RWPE2 (cell line): ENCODE results near the gene SBK3.

Experiments used
- ATAC-seq: fragments of 200-7000 bp; cut with Tn5 transposase; 3 replicates; pipeline ENCODE4 v1.9.1; 2021; ENCODE audit warnings: low read depth
- DNase-seq: peaks from one replicate; pipeline ENCODE4 v3.0.0-alpha.2; 2020; ENCODE audit warnings: low spot score
- H3K27ac ChIP-seq: fragments of 450-650 bp; 2 replicates; pipeline ENCODE4 v1.5.1; 2017; ENCODE audit warnings: mild to moderate bottlenecking; ENCODE audit not compliant: poor library complexity, severe bottlenecking
- H3K27me3 ChIP-seq: fragments of 250-450 bp; sonication (Bioruptor Pico); 2 replicates; pipeline ENCODE4 v1.5.1; 2021; ENCODE audit warnings: mild to moderate bottlenecking, moderate library complexity; ENCODE audit not compliant: insufficient read depth, poor library complexity, severe bottlenecking
- H3K36me3 ChIP-seq: fragments of 250-450 bp; sonication (Bioruptor Pico); 2 replicates; pipeline ENCODE4 v1.5.1; 2020; ENCODE audit warnings: low read depth, mild to moderate bottlenecking, moderate library complexity
- H3K4me1 ChIP-seq: fragments of 250-450 bp; sonication (Bioruptor Pico); 2 replicates; pipeline ENCODE4 v1.5.1; 2021; ENCODE audit warnings: mild to moderate bottlenecking, moderate library complexity; ENCODE audit not compliant: insufficient read depth, poor library complexity, severe bottlenecking
- H3K4me3 ChIP-seq: fragments of 250-450 bp; sonication (Bioruptor Pico); 2 replicates; pipeline ENCODE4 v1.5.1; 2021; ENCODE audit warnings: mild to moderate bottlenecking, moderate library complexity; ENCODE audit not compliant: severe bottlenecking
- H3K9me3 ChIP-seq: fragments of 250-450 bp; sonication (Bioruptor Pico); 2 replicates; pipeline ENCODE4 v1.5.1; 2021; ENCODE audit warnings: mild to moderate bottlenecking, moderate library complexity; ENCODE audit not compliant: severe bottlenecking
- TF ChIP-seq, protein P1 (sequence below): fragments of 450-650 bp; IDR thresholded peaks from one replicate; pipeline ENCODE4 v1.5.1; 2017; ENCODE audit warnings: mild to moderate bottlenecking, moderate library complexity; ENCODE audit not compliant: poor library complexity, severe bottlenecking

SBK3 gene

DNA sequence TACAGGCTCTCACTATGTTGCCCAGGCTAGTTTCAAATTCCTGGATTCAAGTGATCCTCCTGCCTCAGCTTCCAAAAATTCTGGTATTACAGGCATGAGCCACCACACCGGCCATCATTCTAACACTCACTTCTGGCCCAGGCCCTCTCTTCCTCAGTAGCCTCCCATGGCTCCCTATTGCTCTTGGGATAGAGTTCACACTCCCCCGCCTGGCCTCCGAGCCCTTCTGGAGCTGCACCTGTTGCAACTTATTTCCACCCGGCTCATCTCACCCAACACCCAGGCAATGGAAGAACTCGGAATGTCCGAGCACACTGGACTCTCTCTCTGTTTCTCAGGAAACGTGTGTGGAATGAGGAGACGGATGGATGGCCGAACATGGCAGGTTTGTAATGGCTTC is 9.0 kb upstream of the SBK3 start:
- DNase-seq (no peak), ATAC-seq (no peak)
- no peak overlapping the region for H3K4me3 ChIP-seq
- H3K27me3 ChIP-seq = no peaks in the 10 kb centered on the region
- peaks cover 15% of the 10 kb centered on the region for H3K4me1 ChIP-seq
- no peaks in the 10 kb centered on the region for H3K9me3 ChIP-seq
- H3K36me3 ChIP-seq = no peaks in the 10 kb centered on the region
- no peak overlapping the region for H3K27ac ChIP-seq
- TF ChIP-seq, protein P1, sequence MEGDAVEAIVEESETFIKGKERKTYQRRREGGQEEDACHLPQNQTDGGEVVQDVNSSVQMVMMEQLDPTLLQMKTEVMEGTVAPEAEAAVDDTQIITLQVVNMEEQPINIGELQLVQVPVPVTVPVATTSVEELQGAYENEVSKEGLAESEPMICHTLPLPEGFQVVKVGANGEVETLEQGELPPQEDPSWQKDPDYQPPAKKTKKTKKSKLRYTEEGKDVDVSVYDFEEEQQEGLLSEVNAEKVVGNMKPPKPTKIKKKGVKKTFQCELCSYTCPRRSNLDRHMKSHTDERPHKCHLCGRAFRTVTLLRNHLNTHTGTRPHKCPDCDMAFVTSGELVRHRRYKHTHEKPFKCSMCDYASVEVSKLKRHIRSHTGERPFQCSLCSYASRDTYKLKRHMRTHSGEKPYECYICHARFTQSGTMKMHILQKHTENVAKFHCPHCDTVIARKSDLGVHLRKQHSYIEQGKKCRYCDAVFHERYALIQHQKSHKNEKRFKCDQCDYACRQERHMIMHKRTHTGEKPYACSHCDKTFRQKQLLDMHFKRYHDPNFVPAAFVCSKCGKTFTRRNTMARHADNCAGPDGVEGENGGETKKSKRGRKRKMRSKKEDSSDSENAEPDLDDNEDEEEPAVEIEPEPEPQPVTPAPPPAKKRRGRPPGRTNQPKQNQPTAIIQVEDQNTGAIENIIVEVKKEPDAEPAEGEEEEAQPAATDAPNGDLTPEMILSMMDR = no peak

DNA sequence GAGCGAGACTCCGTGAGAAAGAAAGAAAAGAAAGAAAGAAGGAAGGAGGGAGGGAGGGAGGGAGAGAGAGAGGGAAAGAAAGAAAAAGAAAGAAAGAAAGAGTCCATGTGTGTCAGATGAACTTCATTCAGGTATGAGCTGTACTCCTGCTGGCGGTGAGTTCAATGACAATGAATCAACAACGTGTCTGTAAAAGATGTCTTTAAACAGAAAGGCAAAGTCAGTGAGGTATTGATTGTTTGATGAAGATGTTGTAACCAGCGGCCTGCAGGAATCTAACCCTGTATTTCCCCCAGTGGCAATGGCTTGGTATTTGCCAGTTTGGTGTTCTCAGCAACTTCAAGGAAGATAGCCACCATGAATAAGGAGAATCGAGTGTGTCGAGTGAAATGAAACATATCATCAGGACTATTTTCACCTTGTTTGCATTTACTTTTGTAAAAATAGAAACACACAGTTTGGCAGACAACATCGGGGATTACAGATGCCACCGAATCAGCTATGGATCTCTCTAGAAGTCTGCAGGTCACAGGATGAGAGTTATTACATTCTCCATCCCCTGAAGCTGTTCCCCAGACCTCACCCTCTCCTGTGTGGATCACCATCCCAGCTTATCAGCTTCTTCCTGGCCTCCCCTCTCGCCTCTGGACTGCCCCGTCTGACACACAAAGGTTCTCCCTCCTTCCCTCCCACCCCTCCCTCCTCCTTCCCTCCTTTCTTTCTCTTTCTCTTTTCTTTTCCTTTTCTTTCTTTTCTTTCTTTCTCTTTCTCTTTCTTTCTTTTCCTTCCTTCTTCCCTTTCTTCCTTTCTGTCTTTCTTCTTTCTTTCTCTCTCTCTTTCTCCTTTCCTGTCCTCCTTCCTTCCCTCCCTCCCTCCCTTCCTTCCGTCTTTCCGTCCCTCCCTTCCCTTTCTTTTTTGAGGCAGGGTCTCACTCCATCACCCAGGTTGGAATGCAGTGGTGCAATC is 8.2 kb upstream of the SBK3 start:
- no peaks in the 10 kb centered on the region for H3K9me3 ChIP-seq
- H3K27ac ChIP-seq = peak overlapping the region; percentile 2
- no peaks in the 10 kb centered on the region for H3K36me3 ChIP-seq
- TF ChIP-seq, protein P1 = no peak
- DNase-seq (no peak), ATAC-seq (no peak)
- no peak overlapping the region for H3K4me3 ChIP-seq
- H3K27me3 ChIP-seq = no peaks in the 10 kb centered on the region
- peaks cover 20% of the 10 kb centered on the region for H3K4me1 ChIP-seq

DNA sequence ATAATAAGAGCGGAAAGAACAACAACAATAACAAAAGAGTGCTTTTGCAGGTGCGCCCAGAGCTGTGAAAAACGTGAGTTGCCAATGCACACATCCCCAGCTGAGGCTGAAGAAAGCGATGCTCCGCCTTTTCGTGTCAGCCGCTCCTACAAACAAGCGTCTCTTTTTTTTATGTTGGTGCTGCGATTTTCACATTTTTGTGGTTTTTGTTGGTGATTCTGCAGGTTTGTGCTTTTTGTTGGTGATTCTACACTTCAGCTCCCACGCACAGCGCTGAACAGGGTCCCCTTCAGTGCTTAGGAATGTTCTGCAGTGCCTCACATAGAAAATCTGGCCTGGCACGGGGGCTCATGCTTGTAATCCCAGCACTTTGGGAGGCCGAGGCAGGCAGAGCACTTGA is 7.3 kb upstream of the SBK3 start:
- TF ChIP-seq, protein P1 = no peak
- Histone ChIP-seq H3K4me1 (peaks cover 23% of the 10 kb centered on the region), H3K27ac (peak overlapping the region; percentile 2), H3K27me3 (no peaks in the 10 kb centered on the region), H3K9me3 (no peaks in the 10 kb centered on the region), H3K36me3 (no peaks in the 10 kb centered on the region), H3K4me3 (no peak overlapping the region)
- DNase-seq = no peak
- peak; percentile 31; the same call in 2 of the 3 replicates for ATAC-seq

DNA sequence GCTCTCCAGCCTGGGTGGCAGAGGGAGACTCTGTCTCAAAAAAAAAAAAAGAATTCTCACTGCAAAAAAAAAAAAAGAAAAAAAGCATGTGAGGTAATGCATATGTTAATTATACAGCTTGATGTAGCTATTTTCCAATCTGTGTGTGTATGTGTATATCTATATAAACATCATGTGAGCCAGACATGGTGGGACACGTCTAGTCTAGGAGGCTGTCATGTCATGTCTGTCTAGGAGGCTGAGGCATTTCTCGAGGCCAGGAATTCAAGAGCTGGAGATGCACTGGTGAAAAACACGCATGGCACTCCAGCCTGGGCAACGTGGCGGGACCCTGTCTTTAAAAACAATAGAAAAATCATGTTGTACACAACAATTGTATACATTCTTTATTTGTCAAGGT is 6.9 kb upstream of the SBK3 start:
- Histone ChIP-seq H3K27me3 (no peaks in the 10 kb centered on the region), H3K4me1 (peaks cover 28% of the 10 kb centered on the region), H3K36me3 (no peaks in the 10 kb centered on the region), H3K9me3 (no peaks in the 10 kb centered on the region), H3K4me3 (no peak overlapping the region), H3K27ac (no peak overlapping the region)
- ATAC-seq = no peak
- TF ChIP-seq, protein P1 = no peak
- no peak for DNase-seq

DNA sequence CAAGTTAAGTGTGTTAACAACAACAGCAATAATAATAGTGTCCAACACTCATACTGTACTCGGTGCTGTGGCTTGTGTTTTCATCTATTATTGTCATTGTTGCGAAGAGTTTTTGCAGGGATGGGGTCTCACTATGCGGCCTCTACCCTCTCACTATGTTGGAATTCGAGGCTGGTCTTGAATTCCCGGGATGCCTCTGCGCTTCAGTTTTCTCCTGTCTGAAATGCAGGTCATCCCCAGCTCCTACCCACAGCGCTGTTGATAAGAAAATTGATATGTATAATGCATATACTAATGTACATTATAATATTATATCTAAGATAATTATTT is 4.9 kb upstream of the SBK3 start:
- Histone ChIP-seq H3K4me1 (peaks cover 28% of the 10 kb centered on the region), H3K27ac (peak overlapping the region; percentile 90), H3K9me3 (no peaks in the 10 kb centered on the region), H3K27me3 (no peaks in the 10 kb centered on the region), H3K36me3 (no peaks in the 10 kb centered on the region), H3K4me3 (no peak overlapping the region)
- DNase-seq (no peak), ATAC-seq (no peak)
- TF ChIP-seq, protein P1 = no peak
